ENCODE results near the gene HOXA11.

Gene HOXA11

GRCh38 chr7:27131390-27131819 is 53.6 kb downstream of the HOXA11 start:
- no peak for DNase-seq
